ENCODE measurements around the gene RAX2.
"Not testable (repeated sequence)": the region's sequence is repeated elsewhere in the genome, so short reads cannot be mapped to it uniquely, and the experiment has no call there.

GRCh38 chr19:3765757-3766156 is 6.3 kb downstream of the RAX2 start:
- TF ChIP-seq POLR2A, CTCF (IDR thresholded peaks at IDR 0.05): not testable (repeated sequence)

Measured in thyroid gland (tissue), 4 donors.